H7 (cell line): Measurements from ENCODE around the gene GUCD1. TPM values are rescaled to one million over a fixed set of nuclear protein-coding genes. Genes with fewer than 3 reads are reported as not detected.
"Not testable (repeated sequence)": the region's sequence is repeated elsewhere in the genome, so short reads cannot be mapped to it uniquely, and the experiment has no call there.

Source experiments
- DNase-seq: peaks from one replicate; pipeline ENCODE4 v3.0.0; 2012
- H3K27me3 ChIP-seq: 2 replicates; pipeline ENCODE4 v1.6.0; 2011; ENCODE audit warnings: mild to moderate bottlenecking, low read length; ENCODE audit not compliant: control insufficient read depth, insufficient read depth
- H3K36me3 ChIP-seq: replicated peaks from 2 replicates; pipeline ENCODE4 v1.5.1; 2011; ENCODE audit warnings: low read length; ENCODE audit not compliant: control insufficient read depth, insufficient read depth
- H3K4me3 ChIP-seq: 2 replicates; pipeline ENCODE4 v1.5.1; 2011; ENCODE audit warnings: low read depth, mild to moderate bottlenecking, control low read depth, low read length, moderate library complexity; ENCODE audit not compliant: insufficient read depth
- total RNA-seq: library from RNA; depleted of rRNA; stranded (reverse); fragments of >200 nt; shearing (Covaris generic); gene quantifications from 2 replicates; pipeline ENCODE4 v1.2.3, GENCODE V29; 2014

GUCD1 gene
- total RNA-seq, 1 experiment from 2014 or later, result 209 TPM

- no peaks in the 10 kb centered on the region for H3K27me3 ChIP-seq
Measured at GRCh38 chr22:24536089-24536488, 18.8 kb downstream of the GUCD1 start.

DNA sequence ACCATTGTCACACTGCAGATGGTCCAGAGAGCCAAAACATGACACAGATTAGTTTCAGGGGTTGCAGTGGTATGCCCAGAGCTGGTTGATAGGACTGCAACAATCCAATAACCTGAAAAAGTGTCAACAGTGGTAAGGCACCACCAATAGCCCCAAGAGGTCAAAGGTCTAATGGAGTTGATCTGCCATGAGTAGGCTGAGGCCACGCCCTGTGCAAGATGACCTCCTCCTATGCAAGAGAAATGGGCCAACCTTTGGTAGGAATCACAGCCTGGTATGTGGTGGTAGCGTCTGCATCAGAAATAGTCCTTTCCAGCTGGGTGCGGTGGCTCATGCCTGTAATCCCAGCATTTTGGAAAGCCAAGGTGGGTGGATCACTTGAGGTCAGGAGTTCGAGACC lies 19.6 kb downstream of the GUCD1 start:
- Histone ChIP-seq H3K36me3 (peaks cover under 1% of the 10 kb centered on the region; the same call in 1 of the 2 replicates), H3K27me3 (no peaks in the 10 kb centered on the region), H3K4me3 (no peak overlapping the region)
- DNase-seq, result no peak

More at GRCh38 chr22:24536089-24536488, 18.8 kb downstream of the GUCD1 start:
- H3K4me3 ChIP-seq, result no peak overlapping the region
- peaks cover 8% of the 10 kb centered on the region for H3K36me3 ChIP-seq
- DNase-seq, result no peak

DNA sequence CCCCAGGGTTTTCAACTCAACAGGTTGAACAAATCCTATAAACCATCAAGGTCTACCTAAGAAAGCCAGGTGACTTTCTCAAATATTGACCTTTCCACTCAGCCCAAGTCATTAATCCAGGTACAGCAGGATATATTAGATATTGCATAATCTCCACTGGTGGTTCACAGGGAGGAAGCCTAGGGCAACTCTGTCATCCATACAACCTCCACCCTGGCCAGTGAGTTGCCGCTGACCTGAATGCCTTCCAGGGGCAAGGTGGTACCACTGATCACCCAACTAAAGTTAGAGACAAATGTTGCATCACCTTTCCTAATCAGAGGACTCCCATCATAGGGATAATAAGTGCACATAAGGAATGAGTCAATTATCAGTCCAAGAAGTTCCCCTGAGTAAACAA lies 22.9 kb downstream of the GUCD1 start:
- Histone ChIP-seq H3K27me3 (no peaks in the 10 kb centered on the region), H3K36me3 (no peaks in the 10 kb centered on the region), H3K4me3 (no peak overlapping the region)
- DNase-seq, result no peak

DNA sequence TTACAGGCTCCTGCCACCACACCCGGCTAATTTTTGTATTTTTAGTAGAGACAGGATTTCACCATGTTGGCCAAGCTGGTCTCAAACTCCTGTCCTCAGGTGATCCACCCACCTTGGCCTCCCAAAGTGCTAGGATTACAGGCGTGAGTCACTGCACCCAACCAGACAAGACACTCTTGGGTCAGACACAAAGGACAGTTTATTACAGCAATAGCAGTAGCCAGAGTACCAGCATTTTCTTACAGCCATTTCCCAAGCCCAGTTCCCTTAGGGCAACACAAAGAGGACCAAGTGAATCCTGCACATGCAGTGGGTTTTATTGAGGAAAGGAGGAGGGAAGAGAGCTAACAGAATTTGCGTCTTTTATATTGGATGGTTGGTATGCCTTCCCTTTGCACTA lies 24.0 kb downstream of the GUCD1 start:
- not testable (repeated sequence) for H3K27me3 ChIP-seq, H3K36me3 ChIP-seq, H3K4me3 ChIP-seq, DNase-seq

DNA sequence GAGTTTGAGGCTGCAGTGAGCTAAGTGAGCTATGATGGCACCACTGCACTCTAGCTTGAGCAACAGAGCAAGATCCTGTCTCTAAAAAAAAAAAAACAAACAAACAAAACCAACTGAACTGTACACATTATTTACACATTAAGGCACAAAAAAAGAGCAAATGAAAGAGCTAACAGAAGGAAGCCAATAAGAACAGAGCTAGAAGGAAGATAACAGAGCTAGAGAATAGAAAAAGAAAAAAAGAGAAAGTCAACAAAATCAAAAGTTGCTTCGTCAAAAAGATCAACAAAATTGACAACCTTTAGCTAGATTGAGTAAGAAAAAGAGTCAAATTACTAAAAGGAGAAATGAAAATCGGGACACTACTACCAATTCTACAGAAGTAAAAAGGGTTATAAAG lies 25.0 kb downstream of the GUCD1 start:
- DNase-seq, result no peak
- Histone ChIP-seq H3K27me3 (no peaks in the 10 kb centered on the region), H3K36me3 (no peaks in the 10 kb centered on the region), H3K4me3 (no peak overlapping the region)

GRCh38 chr22:24526191-24526590 lies 28.7 kb downstream of the GUCD1 start:
- H3K4me3 ChIP-seq, result no peak overlapping the region
- no peaks in the 10 kb centered on the region for H3K36me3 ChIP-seq
- no peaks in the 10 kb centered on the region for H3K27me3 ChIP-seq
- DNase-seq, result no peak

- Histone ChIP-seq H3K27me3 (no peaks in the 10 kb centered on the region), H3K4me3 (no peak overlapping the region), H3K36me3 (no peaks in the 10 kb centered on the region)
- DNase-seq, result peak; percentile 84
Measured at GRCh38 chr22:24525416-24526037, 29.4 kb downstream of the GUCD1 start.

GRCh38 chr22:24523873-24524272 lies 31.1 kb downstream of the GUCD1 start:
- Histone ChIP-seq H3K27me3 (no peaks in the 10 kb centered on the region), H3K4me3 (no peak overlapping the region), H3K36me3 (no peaks in the 10 kb centered on the region)
- DNase-seq, result no peak

DNA sequence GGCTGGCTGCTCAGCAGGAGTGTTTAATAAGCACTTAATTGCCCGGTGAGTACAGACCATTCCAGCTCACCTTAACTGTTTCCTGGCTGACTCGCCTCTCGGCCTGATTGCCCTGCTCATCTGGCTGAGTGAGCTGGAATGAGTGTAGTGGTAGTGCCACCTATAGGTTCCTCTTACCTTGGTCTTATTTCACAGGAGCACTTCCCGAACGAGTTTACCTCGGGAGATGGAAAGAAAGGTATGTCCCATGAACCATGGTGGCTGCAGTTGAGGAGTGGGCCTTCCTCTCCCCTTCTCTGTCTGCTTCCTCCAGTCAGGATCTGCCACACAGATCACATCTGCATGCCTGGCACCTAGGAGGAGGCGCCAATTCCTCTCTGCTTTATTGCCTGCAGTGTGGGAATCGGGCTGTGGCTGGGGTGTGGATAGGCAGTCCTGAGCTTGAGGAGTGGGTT lies 33.1 kb downstream of the GUCD1 start:
- H3K27me3 ChIP-seq, result no peaks in the 10 kb centered on the region
- DNase-seq, result peak; percentile 85
- no peaks in the 10 kb centered on the region for H3K36me3 ChIP-seq
- no peak overlapping the region for H3K4me3 ChIP-seq

GRCh38 chr22:24519496-24519895 lies 35.4 kb downstream of the GUCD1 start:
- DNase-seq, result no peak
- Histone ChIP-seq H3K36me3 (no peaks in the 10 kb centered on the region), H3K27me3 (no peaks in the 10 kb centered on the region), H3K4me3 (no peak overlapping the region)

DNA sequence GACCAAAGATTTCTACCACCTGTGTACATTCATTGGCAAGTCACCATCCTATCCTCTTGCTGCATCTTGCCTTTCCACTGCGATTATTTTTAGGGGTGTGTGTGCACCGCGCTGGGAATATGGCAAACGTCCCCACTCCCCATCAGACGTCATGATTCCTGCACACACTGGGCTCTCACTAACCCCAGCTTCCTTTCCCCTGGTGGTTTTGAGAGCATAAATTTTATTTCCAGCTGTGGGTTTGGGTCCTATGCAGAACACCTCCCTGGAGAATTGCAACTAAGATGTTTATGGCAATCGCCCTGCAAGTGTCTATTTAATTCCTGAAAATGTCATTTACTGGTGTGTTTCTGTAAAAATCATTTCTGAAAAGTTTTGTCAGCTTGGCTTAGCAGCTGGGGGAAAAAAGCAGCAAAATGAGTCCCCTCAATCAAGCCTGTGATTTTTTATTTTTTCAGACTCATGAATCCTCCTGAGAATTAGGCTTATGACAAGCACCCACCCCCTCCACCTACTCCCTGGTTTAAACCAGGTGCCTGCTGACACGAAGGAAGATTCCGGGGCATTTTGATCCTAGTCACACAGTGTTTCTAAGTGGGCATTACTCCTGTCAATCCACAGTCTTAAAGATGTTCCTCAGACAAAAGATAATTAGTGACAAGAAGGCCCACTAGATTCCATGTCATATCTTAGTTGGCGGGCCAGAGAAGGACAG lies 36.0 kb downstream of the GUCD1 start:
- no peak for DNase-seq
- Histone ChIP-seq H3K36me3 (no peaks in the 10 kb centered on the region), H3K4me3 (no peak overlapping the region), H3K27me3 (no peaks in the 10 kb centered on the region)

DNA sequence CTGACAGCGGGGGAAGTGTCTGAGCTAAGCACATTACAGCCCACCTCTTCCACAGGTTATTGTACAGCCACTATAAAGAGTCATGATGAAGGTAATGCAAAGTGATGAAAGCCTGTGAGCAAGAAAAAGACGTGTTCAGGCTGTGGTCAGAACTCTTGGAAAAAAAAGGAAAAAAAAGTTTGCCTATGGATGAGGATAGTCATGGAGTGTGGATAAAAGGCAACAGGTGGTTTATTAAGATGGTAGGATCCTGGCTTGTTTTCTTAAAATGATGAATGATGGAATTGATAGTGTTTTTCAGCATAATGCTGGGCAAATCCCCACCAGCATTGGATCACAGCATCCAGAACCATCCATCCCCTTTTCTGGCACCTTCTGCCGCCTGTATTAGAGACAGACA lies 36.7 kb downstream of the GUCD1 start:
- Histone ChIP-seq H3K4me3 (no peak overlapping the region), H3K27me3 (no peaks in the 10 kb centered on the region), H3K36me3 (no peaks in the 10 kb centered on the region)
- DNase-seq, result no peak

DNA sequence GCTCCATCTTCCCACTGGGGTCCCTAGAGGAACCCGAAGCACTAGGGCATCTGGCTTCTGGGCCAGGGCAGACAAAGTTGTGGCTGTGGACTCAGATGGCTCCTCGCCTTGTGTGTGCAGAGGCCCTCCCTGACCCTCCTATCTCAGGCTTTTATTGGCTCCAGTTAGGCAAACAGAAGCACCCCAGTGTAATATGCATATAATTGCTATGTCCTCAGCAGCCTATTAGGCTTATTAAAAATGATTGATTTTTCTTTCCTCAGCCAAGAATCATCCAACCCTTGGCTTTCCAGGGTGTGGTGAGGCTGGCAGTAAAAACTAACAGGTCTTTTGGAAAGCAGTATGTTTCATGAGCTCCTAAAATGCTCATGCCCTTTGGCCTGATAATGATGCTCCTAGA lies 37.5 kb downstream of the GUCD1 start:
- Histone ChIP-seq H3K4me3 (no peak overlapping the region), H3K36me3 (no peaks in the 10 kb centered on the region), H3K27me3 (no peaks in the 10 kb centered on the region)
- no peak for DNase-seq

- H3K36me3 ChIP-seq, result no peaks in the 10 kb centered on the region
- no peak overlapping the region for H3K4me3 ChIP-seq
- no peaks in the 10 kb centered on the region for H3K27me3 ChIP-seq
- DNase-seq, result peak; percentile 73
Measured at GRCh38 chr22:24516301-24516737, 38.6 kb downstream of the GUCD1 start.

- Histone ChIP-seq H3K36me3 (no peaks in the 10 kb centered on the region), H3K4me3 (no peak overlapping the region), H3K27me3 (no peaks in the 10 kb centered on the region)
- DNase-seq, result no peak
Measured at GRCh38 chr22:24515027-24515338, 40.0 kb downstream of the GUCD1 start.
